Heart right ventricle (tissue), 16 donors: ENCODE measurements around the gene MAN1A1. TPM values are rescaled to one million over a fixed set of nuclear protein-coding genes. Genes with fewer than 3 reads are reported as not detected.

Experiments
- ATAC-seq, 8 donors: fragments of 200-7000 bp; cut with Tn5 transposase; one replicate each; pipeline ENCODE4 v1.9.1; 2020; ENCODE audit warnings: mild to moderate bottlenecking in 8 of 8, moderate library complexity in 8 of 8, moderate number of reproducible peaks in 1 of 8
- DNase-seq, 2 donors: peaks; one replicate each; pipeline ENCODE4 v3.0.0-alpha.2; 2020
- H3K27ac ChIP-seq, 10 donors: fragments of 200-600 bp; sonication (generic) in 2 of 10; one replicate each; pipeline versions ENCODE4 v1.5.0 to v1.8.0; 2020 to 2022; ENCODE audit warnings: mild to moderate bottlenecking in 3 of 10
- H3K27me3 ChIP-seq, 7 donors: fragments of 200-600 bp; one replicate each; pipeline ENCODE4 v1.8.0; 2021 to 2022; ENCODE audit warnings: mild to moderate bottlenecking in 2 of 7
- H3K36me3 ChIP-seq, 9 donors: fragments of 200-600 bp; sonication (generic) in 1 of 9; one replicate each; pipeline versions ENCODE4 v1.5.0 to v1.8.0; 2020 to 2022; ENCODE audit warnings: mild to moderate bottlenecking in 2 of 9
- H3K4me1 ChIP-seq, 9 donors: fragments of 200-600 bp; sonication (generic) in 1 of 9; one replicate each; pipeline versions ENCODE4 v1.5.0 to v1.8.0; 2020 to 2022; ENCODE audit warnings: mild to moderate bottlenecking in 4 of 9
- H3K4me3 ChIP-seq, 10 donors: fragments of 200-600 bp; sonication (generic) in 2 of 10; one replicate each; pipeline versions ENCODE4 v1.5.0 to v1.8.0; 2020 to 2022; ENCODE audit warnings: mild to moderate bottlenecking in 7 of 10, moderate library complexity in 2 of 10
- H3K9me3 ChIP-seq, 11 donors: fragments of 200-600 bp in 10 of 11; sonication (generic) in 2 of 11; one replicate each; pipeline versions ENCODE4 v1.5.0 to v1.8.0; 2013 to 2022; ENCODE audit warnings: mild to moderate bottlenecking in 2 of 11, control low read depth in 1 of 11, moderate library complexity in 1 of 11
- WGBS, 2 donors: extraction: QIAGEN DNeasy Blood & Tissue Kit; methylation state at CpG; one replicate each; pipeline ENCODE4 v1.1.7; 2013; ENCODE audit warnings: inconsistent platforms in 1 of 2; 5-methylcytosine and 5-hydroxymethylcytosine counted together
- intact Hi-C, 10 donors: fragments of 100-400 bp; cut with DNase I; formaldehyde crosslinking; loops; one replicate each; pipeline versions ENCODE4 v1.11.1 to v1.14.2; 2022
- polyA plus RNA-seq, 2 donors: library from polyadenylated mRNA; stranded (reverse); fragments of 200-250 nt; gene quantifications; one replicate each; pipeline ENCODE4 v1.2.3, GENCODE V29; 2013
- total RNA-seq, 10 donors: library from RNA; stranded (reverse); fragmentation: NEBNext Ultra II Directional in 3 of 10; extraction: Animal tissue kit (Norgen Biotek cat#: 25700) in 3 of 10; gene quantifications; one replicate each; pipeline versions ENCODE4 v1.2.1 to v1.2.4, GENCODE V29; 2021 to 2023
- TF ChIP-seq, protein P1 (sequence below), 9 donors: fragments of 200-600 bp; sonication (generic) in 2 of 9; IDR thresholded peaks; one replicate each; pipeline versions ENCODE4 v1.5.0 to v1.8.0; 2021 to 2022; ENCODE audit warnings: antibody characterized with exemption in 9 of 9, mild to moderate bottlenecking in 5 of 9, moderate library complexity in 1 of 9
- donor health status: Arrhythmogenic right ventricular cardiomyopathy.
- donor health status: ischemic (EF 13 %, LVEDD 7.1; RV severe dilation, severe dysfunction).
- donor health status: healthy with polysubstance abuse.
- donor health status: DM: no; HTN: yes; CAD: no.
- donor health status: DM: no; HTN: no; CAD: no.
- donor health status: ischemic (EF 25% LVEDD 6.9; RV normal size, moderate dysfunction).
- donor health status: ischemic (EF 25% LVEDD 5.7; RV mildly dilated, moderate dysfunction).
- donor health status: healthy.
- donor health status: DM: yes; HTN: yes; CAD: no.
- donor health status: Ischemic cardiomyopathy.
- donor health status: ischemic (EF 35%, LVEDD 5.7; RV mildly dilated, moderate dysfunction).
- donor health status: nonischemic (EF 11% LVEDD 7.7; RV severe dilation, severe dysfunction).
- donor health status: DM: yes; HTN: yes; CAD: no.
- donor health status: PGD.
- donor health status: ischemic (EF 29% LVEDD 5.4; RV normal size, mild dysfunction).
- donor health status: nonischemic (EF 23%, LVEDD 6.1; RV moderate dilation, normal function).

Gene MAN1A1
- total and polyA plus RNA-seq, 12 donors, result 6.2 to 22.0 (median 10.2) TPM

- H3K27me3 ChIP-seq, result no peaks in the 10 kb centered on the region
- DNase-seq, result no peak
- H3K4me1 ChIP-seq, result peaks cover 0 to 45% (median 24%) of the 10 kb centered on the region in 9 donors
- H3K36me3 ChIP-seq, result peaks cover 0 to 5% (median 0%) of the 10 kb centered on the region in 9 donors
- WGBS, 2 donors, result 47 to 100% methylated on average over 1 of the region's 1 CpG
- TF ChIP-seq, protein P1, sequence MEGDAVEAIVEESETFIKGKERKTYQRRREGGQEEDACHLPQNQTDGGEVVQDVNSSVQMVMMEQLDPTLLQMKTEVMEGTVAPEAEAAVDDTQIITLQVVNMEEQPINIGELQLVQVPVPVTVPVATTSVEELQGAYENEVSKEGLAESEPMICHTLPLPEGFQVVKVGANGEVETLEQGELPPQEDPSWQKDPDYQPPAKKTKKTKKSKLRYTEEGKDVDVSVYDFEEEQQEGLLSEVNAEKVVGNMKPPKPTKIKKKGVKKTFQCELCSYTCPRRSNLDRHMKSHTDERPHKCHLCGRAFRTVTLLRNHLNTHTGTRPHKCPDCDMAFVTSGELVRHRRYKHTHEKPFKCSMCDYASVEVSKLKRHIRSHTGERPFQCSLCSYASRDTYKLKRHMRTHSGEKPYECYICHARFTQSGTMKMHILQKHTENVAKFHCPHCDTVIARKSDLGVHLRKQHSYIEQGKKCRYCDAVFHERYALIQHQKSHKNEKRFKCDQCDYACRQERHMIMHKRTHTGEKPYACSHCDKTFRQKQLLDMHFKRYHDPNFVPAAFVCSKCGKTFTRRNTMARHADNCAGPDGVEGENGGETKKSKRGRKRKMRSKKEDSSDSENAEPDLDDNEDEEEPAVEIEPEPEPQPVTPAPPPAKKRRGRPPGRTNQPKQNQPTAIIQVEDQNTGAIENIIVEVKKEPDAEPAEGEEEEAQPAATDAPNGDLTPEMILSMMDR (IDR thresholded peaks at IDR 0.05), result no peak
- no peaks in the 10 kb centered on the region for H3K9me3 ChIP-seq
- H3K4me3 ChIP-seq, result no peak overlapping the region
- ATAC-seq, result no peak
- no peak overlapping the region for H3K27ac ChIP-seq
- intact Hi-C loops, result no loop called here
Measured at GRCh38 chr6:119318176-119318575, 31.4 kb downstream of the MAN1A1 start.

- intact Hi-C loops, result no loop called here
- H3K4me1 ChIP-seq, result peaks cover 0 to 46% (median 33%) of the 10 kb centered on the region in 9 donors
- peaks cover 0 to 5% (median 0%) of the 10 kb centered on the region in 9 donors for H3K36me3 ChIP-seq
- no peak for DNase-seq
- WGBS, 2 donors, result 99% methylated on average over 4 of the region's 4 CpGs
- H3K27me3 ChIP-seq, result no peaks in the 10 kb centered on the region
- TF ChIP-seq, protein P1 (IDR thresholded peaks at IDR 0.05), result no peak
- no peak for ATAC-seq
- H3K27ac ChIP-seq, result no peak overlapping the region
- no peak overlapping the region for H3K4me3 ChIP-seq
- no peaks in the 10 kb centered on the region for H3K9me3 ChIP-seq
Measured at GRCh38 chr6:119317007-119317406, 32.6 kb downstream of the MAN1A1 start.

DNA sequence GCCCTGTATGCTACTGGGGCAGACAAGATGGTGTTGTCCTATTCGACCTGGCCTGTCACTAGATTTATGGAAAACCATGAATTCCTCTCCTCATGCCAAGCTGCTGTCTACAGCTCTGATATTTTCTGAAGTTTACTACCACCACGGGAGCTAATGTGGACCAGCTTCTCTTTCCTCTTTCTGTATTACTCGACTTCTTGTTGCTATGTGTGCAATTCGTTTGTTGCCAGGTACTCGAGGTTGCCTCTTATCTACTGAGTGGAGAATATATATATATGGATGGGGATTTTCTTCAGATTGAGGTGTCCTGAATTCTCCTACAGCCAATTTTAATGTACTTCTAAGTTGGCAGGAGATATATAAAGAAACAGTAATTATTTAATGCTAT, 34.7 kb downstream of the MAN1A1 start:
- Histone ChIP-seq H3K27me3 (no peaks in the 10 kb centered on the region), H3K4me1 (peaks cover 0 to 65% (median 37%) of the 10 kb centered on the region in 9 donors), H3K27ac (peak overlapping the region in 2 of 10 donors; percentile 5 to 85), H3K36me3 (peaks cover 0 to 3% (median 0%) of the 10 kb centered on the region in 9 donors), H3K4me3 (no peak overlapping the region), H3K9me3 (no peaks in the 10 kb centered on the region)
- TF ChIP-seq, protein P1 (IDR thresholded peaks at IDR 0.05), result no peak
- intact Hi-C loops, result no loop called here
- DNase-seq (no peak), ATAC-seq (peak in 1 of 8 donors; percentile 11)
- WGBS, 2 donors, result 41 to 45% methylated on average over 5 of the region's 5 CpGs

- ATAC-seq (peak in 2 of 8 donors; percentile 31 to 38), DNase-seq (no peak)
- Histone ChIP-seq H3K36me3 (no peaks in the 10 kb centered on the region), H3K9me3 (no peaks in the 10 kb centered on the region), H3K4me3 (no peak overlapping the region), H3K4me1 (peaks cover 0 to 72% (median 37%) of the 10 kb centered on the region in 9 donors), H3K27ac (peak overlapping the region in 2 of 10 donors; percentile 5 to 85), H3K27me3 (no peaks in the 10 kb centered on the region)
- 83 to 89% methylated on average over 10 of the region's 10 CpGs for WGBS, 2 donors
- TF ChIP-seq, protein P1 (IDR thresholded peaks at IDR 0.05), result no peak
- intact Hi-C loops, result no loop called here
Measured at GRCh38 chr6:119313937-119314884, 35.4 kb downstream of the MAN1A1 start.
